ENCODE data around the gene KCNH6.

The KCNH6 gene

DNA sequence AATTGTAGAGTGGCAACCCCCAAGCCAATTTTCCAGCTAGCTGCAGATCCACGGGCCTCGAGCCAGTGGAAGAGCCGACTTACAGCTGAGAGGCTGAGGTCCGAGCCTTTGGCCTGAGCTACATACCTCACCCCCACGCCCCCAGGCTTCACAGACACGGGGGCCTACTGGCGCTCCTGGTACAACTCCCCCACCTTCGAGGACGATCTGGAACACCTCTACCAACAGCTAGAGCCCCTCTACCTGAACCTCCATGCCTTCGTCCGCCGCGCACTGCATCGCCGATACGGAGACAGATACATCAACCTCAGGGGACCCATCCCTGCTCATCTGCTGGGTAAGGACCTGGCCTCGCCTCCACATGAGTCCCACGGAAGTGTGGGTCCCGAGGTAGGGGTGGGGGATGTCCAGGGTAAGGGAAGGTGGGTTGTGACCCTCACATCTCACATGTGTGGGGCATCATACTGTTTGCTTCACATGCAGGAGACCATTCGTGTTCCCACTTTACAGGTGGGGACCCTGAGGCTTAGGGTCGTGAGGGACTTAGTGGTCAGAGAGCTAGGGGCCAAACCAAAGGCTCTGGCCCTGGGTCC is 42.9 kb upstream of the KCNH6 start:
- H3K27me3 Mint-ChIP-seq: peaks cover 16% of the 10 kb centered on the region
- H3K27ac Mint-ChIP-seq: no peak overlapping the region
- H3K36me3 Mint-ChIP-seq (ENCODE audit: low read depth): peaks cover 81% of the 10 kb centered on the region
- intact Hi-C loops (cut with micrococcal nuclease): no loop called here
- peaks cover 69% of the 10 kb centered on the region for H3K4me1 Mint-ChIP-seq (ENCODE audit: low read depth)
- H3K9me3 Mint-ChIP-seq: no peaks in the 10 kb centered on the region
- H3K4me3 Mint-ChIP-seq: peak overlapping the region; percentile 14

DNA sequence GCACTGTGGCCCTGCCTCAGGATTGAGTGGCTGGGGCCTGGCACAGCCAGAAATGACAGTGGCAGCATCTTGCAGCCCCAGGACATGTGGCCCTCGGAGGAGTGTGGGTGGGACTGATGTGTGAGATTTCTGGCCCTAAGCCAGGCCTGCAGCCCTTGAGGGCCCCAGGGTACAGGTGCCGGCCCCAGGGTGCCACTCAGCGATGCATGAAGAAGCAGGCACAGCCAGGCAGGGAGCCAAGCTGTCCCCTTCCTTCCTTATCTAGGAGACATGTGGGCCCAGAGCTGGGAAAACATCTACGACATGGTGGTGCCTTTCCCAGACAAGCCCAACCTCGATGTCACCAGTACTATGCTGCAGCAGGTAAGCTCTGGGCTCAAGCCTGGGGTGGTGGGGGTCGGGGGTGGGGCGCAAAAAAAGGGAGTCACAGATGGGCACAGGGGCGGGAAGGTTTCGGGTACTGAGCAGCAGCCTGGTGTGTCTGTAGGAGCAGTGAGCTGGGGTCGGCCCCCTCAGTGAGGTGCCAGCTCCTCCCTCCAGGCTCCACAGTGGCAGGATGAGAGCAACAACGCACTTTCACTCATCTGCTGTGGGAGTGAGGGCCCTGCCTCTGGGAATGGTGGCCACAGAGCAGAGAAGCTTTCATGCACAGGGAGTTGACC is 42.2 kb upstream of the KCNH6 start:
- Mint-ChIP-seq H3K4me3 (no peak overlapping the region), H3K27me3 (peaks cover 13% of the 10 kb centered on the region), H3K27ac (no peak overlapping the region), H3K4me1 (ENCODE audit: low read depth) (peaks cover 63% of the 10 kb centered on the region), H3K9me3 (no peaks in the 10 kb centered on the region), H3K36me3 (ENCODE audit: low read depth) (peaks cover 88% of the 10 kb centered on the region)
- intact Hi-C loops (cut with micrococcal nuclease): no loop called here

DNA sequence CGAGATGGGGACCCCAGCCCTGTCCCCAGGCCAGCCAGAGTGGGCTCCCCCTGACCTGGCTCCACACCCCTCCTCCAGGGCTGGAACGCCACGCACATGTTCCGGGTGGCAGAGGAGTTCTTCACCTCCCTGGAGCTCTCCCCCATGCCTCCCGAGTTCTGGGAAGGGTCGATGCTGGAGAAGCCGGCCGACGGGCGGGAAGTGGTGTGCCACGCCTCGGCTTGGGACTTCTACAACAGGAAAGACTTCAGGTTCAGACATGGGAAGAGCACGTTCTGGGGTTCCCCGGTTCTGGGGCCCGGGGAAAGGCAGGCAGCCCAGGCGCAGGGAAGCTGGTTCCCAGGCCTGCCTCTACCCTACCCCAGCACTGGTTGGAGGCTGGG is 41.7 kb upstream of the KCNH6 start:
- Mint-ChIP-seq H3K4me1 (ENCODE audit: low read depth) (peaks cover 58% of the 10 kb centered on the region), H3K4me3 (no peak overlapping the region), H3K9me3 (no peaks in the 10 kb centered on the region), H3K27me3 (peaks cover 10% of the 10 kb centered on the region), H3K36me3 (ENCODE audit: low read depth) (peaks cover 93% of the 10 kb centered on the region), H3K27ac (no peak overlapping the region)
- intact Hi-C loops (cut with micrococcal nuclease): no loop called here

DNA sequence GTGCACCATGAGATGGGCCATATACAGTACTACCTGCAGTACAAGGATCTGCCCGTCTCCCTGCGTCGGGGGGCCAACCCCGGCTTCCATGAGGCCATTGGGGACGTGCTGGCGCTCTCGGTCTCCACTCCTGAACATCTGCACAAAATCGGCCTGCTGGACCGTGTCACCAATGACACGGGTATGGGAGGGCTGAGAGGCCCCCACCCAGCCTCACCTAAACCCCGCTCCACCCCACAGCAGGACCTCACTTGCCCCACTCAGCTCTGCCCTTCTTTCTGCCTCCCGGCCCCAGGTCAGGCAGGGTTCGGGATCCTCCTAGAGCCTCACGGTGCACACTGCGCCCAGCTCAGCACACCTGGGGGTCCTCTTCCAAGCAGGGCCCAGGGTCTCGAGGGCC is 40.6 kb upstream of the KCNH6 start:
- Mint-ChIP-seq H3K27me3 (peaks cover 12% of the 10 kb centered on the region), H3K36me3 (ENCODE audit: low read depth) (peaks cover 100% of the 10 kb centered on the region), H3K27ac (no peak overlapping the region), H3K4me1 (ENCODE audit: low read depth) (peaks cover 63% of the 10 kb centered on the region), H3K9me3 (no peaks in the 10 kb centered on the region), H3K4me3 (no peak overlapping the region)
- intact Hi-C loops (cut with micrococcal nuclease): no loop called here

DNA sequence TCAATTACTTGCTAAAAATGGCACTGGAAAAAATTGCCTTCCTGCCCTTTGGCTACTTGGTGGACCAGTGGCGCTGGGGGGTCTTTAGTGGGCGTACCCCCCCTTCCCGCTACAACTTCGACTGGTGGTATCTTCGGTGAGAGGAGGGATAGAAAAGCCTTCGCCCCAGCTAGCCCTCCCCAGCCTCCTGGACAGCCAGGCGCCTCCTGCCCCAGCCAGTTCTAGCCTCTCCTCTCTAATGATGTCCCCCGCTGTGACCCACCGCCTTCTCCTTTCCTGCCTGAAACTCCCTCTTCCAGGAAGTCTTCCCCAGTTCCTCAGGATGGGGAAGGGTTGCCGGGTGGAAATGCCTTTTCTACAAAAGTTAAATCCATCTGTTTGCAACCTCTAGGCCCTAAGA is 40.1 kb upstream of the KCNH6 start:
- no peak overlapping the region for H3K4me3 Mint-ChIP-seq
- intact Hi-C loops (cut with micrococcal nuclease): no loop called here
- H3K9me3 Mint-ChIP-seq: no peaks in the 10 kb centered on the region
- H3K4me1 Mint-ChIP-seq (ENCODE audit: low read depth): peaks cover 59% of the 10 kb centered on the region
- H3K36me3 Mint-ChIP-seq (ENCODE audit: low read depth): peaks cover 100% of the 10 kb centered on the region
- peak overlapping the region; percentile 50 for H3K27ac Mint-ChIP-seq
- H3K27me3 Mint-ChIP-seq: peaks cover 7% of the 10 kb centered on the region

DNA sequence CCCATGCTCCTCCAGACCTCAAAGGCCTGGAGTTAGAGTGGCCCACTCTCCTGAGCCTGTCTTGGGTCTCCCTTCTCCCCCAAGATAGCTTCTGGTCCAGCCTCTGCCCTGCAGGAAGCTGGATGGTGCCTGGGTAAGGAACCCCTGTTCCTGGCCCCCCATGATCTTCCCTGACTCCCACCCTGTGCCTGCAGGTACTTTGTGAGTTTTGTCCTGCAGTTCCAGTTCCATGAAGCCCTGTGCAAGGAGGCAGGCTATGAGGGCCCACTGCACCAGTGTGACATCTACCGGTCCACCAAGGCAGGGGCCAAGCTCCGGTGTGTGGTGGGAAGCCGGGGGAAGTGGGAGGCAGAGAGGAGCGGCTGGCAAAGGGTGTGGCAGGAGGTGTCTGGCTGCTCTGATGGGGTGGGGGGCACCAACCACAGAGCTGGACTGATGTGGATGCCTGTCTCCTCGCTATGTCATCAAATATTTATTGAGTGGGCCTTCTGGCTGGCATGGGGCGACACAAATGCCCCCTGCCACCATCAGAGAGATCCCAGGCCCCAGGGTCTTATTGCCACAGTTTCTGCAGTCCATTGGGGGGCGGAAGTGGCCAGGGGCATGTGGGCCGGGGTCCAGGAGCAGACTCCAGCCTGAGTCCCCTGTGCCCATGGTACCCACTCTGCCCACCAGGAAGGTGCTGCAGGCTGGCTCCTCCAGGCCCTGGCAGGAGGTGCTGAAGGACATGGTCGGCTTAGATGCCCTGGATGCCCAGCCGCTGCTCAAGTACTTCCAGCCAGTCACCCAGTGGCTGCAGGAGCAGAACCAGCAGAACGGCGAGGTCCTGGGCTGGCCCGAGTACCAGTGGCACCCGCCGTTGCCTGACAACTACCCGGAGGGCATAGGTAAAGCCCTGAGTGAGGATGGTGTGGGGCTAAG is 39.2 kb upstream of the KCNH6 start:
- Mint-ChIP-seq H3K4me3 (no peak overlapping the region), H3K27ac (peak overlapping the region; percentile 50), H3K36me3 (ENCODE audit: low read depth) (peaks cover 100% of the 10 kb centered on the region), H3K9me3 (no peaks in the 10 kb centered on the region), H3K4me1 (ENCODE audit: low read depth) (peaks cover 50% of the 10 kb centered on the region), H3K27me3 (peaks cover 6% of the 10 kb centered on the region)
- intact Hi-C loops (cut with micrococcal nuclease): no loop called here

DNA sequence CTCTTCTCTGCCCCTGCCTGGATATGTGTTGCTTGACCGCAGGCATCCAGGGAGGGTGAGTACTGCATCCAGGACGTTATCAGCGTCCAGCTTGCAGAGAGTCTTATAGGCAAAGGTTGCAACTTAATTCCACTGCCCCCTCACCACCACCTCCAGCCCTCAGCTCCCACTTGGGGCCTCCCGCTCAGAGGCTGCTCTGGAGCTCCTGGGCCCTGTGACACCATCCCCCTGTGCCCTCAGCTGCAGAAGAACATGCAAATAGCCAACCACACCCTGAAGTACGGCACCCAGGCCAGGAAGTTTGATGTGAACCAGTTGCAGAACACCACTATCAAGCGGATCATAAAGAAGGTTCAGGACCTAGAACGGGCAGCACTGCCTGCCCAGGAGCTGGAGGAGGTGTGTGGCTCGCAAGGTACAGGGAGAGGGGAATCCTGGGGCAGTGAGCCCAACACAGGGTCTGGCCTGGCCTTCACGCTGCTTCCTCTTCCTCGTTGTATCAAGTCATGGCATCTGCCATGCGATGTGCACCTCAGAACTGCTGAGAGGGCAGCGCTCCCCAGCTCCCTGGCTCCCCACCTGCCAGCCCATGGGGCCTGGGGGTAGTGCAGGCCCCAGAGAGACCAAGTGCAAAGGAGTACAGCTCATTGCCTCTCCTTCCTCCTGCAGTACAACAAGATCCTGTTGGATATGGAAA is 36.7 kb upstream of the KCNH6 start:
- Mint-ChIP-seq H3K4me1 (ENCODE audit: low read depth) (peaks cover 27% of the 10 kb centered on the region), H3K9me3 (no peaks in the 10 kb centered on the region), H3K27ac (no peak overlapping the region), H3K27me3 (peaks cover 3% of the 10 kb centered on the region), H3K36me3 (ENCODE audit: low read depth) (peaks cover 100% of the 10 kb centered on the region), H3K4me3 (no peak overlapping the region)
- intact Hi-C loops (cut with micrococcal nuclease): no loop called here

DNA sequence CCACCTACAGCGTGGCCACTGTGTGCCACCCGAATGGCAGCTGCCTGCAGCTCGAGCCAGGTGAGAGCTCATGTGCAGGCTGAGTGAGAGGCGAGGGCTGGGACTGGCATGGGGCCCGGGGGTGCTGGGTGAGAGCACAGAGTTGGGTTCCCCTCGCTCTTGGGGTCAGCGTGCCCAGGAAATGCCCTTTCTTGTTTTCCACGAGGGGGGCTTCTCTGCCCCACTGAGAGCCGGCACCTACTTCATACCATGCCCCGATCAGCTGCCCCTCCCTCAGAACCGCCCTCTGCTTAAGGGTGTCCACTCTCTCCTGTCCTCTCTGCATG is 36.2 kb upstream of the KCNH6 start:
- H3K36me3 Mint-ChIP-seq (ENCODE audit: low read depth): peaks cover 100% of the 10 kb centered on the region

DNA sequence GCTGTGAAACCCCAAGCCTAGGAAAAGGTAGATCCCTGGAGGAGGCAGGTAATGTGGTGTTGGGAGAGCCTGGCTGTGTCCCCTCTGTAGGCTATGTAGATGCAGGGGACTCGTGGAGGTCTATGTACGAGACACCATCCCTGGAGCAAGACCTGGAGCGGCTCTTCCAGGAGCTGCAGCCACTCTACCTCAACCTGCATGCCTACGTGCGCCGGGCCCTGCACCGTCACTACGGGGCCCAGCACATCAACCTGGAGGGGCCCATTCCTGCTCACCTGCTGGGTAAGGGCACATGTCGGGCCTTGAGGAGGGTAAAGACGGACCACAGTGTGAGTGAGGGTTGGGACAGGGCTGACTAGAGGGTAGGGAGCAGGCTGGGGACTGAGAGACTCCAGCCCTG is 34.3 kb upstream of the KCNH6 start:
- no peak overlapping the region for H3K4me3 Mint-ChIP-seq
- peaks cover 100% of the 10 kb centered on the region for H3K36me3 Mint-ChIP-seq (ENCODE audit: low read depth)
- H3K4me1 Mint-ChIP-seq (ENCODE audit: low read depth): peaks cover 11% of the 10 kb centered on the region
- H3K27ac Mint-ChIP-seq: peak overlapping the region; percentile 6
- intact Hi-C loops (cut with micrococcal nuclease): no loop called here
- no peaks in the 10 kb centered on the region for H3K9me3 Mint-ChIP-seq
- peaks cover 3% of the 10 kb centered on the region for H3K27me3 Mint-ChIP-seq

More for the DNA sequence above, 36.2 kb upstream of the KCNH6 start:
- intact Hi-C loops (cut with micrococcal nuclease): no loop called here
- Mint-ChIP-seq H3K4me1 (ENCODE audit: low read depth) (peaks cover 24% of the 10 kb centered on the region), H3K27ac (peak overlapping the region; percentile 33), H3K9me3 (no peaks in the 10 kb centered on the region), H3K4me3 (no peak overlapping the region), H3K27me3 (peaks cover 3% of the 10 kb centered on the region)

DNA sequence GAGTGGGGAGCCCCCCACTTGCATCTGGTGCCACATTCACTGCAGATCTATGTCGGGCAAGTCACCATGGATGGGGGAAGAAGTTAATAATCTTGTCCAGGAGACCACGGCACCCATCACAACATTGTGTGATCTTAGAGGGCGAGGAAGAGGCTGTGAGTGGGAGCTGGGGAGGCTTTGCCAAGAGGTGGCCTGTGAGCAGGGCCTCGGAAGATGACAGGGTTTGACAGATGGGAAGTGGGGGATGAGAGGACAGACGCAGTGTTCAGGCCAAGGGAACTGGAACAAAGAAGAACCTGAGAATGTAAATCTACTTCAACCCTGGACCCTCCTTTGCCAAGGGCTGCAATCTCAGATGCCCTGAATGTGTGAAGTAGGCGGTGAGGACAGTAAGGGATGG is 33.9 kb upstream of the KCNH6 start:
- H3K27ac Mint-ChIP-seq: peak overlapping the region; percentile 6
- peaks cover 3% of the 10 kb centered on the region for H3K27me3 Mint-ChIP-seq

DNA sequence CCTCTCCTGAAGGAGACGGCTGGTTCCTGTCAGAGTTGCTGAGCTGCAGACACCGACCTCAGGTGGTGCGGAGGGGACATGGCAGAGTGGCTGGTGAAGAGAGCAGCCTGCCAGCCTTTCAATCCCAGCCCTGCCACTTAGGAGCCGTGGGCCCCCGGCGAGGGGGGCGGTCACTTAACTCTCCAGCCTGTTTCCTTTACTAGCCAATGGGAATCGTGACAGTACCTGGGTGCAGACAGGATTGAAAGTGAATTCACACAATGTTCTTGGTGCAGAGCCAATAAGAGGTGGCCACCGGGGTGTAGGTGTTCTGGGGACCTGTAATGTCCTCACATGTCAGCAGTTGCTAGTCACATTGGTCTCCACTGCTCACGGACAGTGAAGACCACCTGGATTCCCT is 32.8 kb upstream of the KCNH6 start:
- Mint-ChIP-seq H3K4me1 (ENCODE audit: low read depth) (peaks cover 13% of the 10 kb centered on the region), H3K27ac (no peak overlapping the region), H3K9me3 (no peaks in the 10 kb centered on the region), H3K4me3 (no peak overlapping the region), H3K36me3 (ENCODE audit: low read depth) (peaks cover 100% of the 10 kb centered on the region), H3K27me3 (peaks cover 3% of the 10 kb centered on the region)
- intact Hi-C loops (cut with micrococcal nuclease): no loop called here

More for the DNA sequence above, 33.9 kb upstream of the KCNH6 start:
- Mint-ChIP-seq H3K36me3 (ENCODE audit: low read depth) (peaks cover 100% of the 10 kb centered on the region), H3K4me3 (no peak overlapping the region), H3K4me1 (ENCODE audit: low read depth) (peaks cover 12% of the 10 kb centered on the region), H3K9me3 (no peaks in the 10 kb centered on the region)
- intact Hi-C loops (cut with micrococcal nuclease): no loop called here

DNA sequence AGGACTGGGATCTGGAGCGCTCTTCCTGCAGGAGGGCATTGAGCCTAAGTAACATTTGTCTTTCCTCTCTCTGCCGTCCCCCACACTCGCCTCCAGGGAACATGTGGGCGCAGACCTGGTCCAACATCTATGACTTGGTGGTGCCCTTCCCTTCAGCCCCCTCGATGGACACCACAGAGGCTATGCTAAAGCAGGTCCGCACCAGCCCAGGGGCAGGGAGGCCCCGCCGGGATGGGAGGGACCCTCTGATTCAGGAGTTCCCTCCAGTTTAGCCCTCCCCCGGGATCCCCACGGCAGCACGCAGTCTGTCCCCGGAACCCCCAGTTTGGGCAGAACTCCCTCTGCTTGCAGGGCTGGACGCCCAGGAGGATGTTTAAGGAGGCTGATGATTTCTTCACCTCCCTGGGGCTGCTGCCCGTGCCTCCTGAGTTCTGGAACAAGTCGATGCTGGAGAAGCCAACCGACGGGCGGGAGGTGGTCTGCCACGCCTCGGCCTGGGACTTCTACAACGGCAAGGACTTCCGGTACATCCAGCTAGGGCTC is 32.2 kb upstream of the KCNH6 start:
- intact Hi-C loops (cut with micrococcal nuclease): no loop called here

DNA sequence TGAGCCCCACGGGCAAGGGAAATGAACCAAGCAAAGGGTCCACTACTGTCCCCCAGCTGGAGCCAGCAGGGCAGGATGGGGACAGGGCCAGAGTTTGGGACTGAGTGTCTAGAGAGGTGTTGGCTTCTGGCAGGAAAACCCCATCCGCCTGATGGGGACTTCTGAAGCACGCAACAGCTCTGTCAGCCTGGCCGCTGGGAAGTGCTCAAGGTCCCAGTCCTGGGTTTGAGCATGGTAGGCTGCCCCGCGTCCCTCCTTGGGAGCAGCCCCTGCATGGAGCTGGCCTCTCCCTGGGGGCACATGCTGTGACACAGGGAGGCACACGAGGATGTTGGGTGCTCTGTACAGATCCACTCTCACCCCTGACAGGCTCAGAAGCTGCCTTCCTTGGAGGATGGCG is 31.7 kb upstream of the KCNH6 start:
- no peak overlapping the region for H3K4me3 Mint-ChIP-seq
- peaks cover 3% of the 10 kb centered on the region for H3K27me3 Mint-ChIP-seq

More for the DNA sequence above, 32.2 kb upstream of the KCNH6 start:
- Mint-ChIP-seq H3K4me1 (ENCODE audit: low read depth) (peaks cover 13% of the 10 kb centered on the region), H3K36me3 (ENCODE audit: low read depth) (peaks cover 100% of the 10 kb centered on the region), H3K27ac (no peak overlapping the region), H3K9me3 (no peaks in the 10 kb centered on the region), H3K27me3 (peaks cover 3% of the 10 kb centered on the region), H3K4me3 (no peak overlapping the region)

More for the DNA sequence above, 31.7 kb upstream of the KCNH6 start:
- Mint-ChIP-seq H3K4me1 (ENCODE audit: low read depth) (peaks cover 13% of the 10 kb centered on the region), H3K36me3 (ENCODE audit: low read depth) (peaks cover 100% of the 10 kb centered on the region), H3K27ac (no peak overlapping the region), H3K9me3 (no peaks in the 10 kb centered on the region)
- intact Hi-C loops (cut with micrococcal nuclease): no loop called here

Data from dendritic cell treated with granulocyte-macrophage colony-stimulating factor and Interleukin-4, amounts not matched to agents 40 ng/mL and 50 ng/mL, for 4 days (primary cell).